HG03039 (cell line): ENCODE measurements around the gene BMPR2.
"Not testable (repeated sequence)": the region's sequence is repeated elsewhere in the genome, so short reads cannot be mapped to it uniquely, and the experiment has no call there.

Source experiments
- ATAC-seq: cut with Tn5 transposase; IDR thresholded peaks from one replicate; pipeline ENCODE4 v1.9.1; 2021; ENCODE audit warnings: mild to moderate bottlenecking, moderate library complexity; ENCODE audit not compliant: unreplicated experiment

BMPR2 gene

DNA sequence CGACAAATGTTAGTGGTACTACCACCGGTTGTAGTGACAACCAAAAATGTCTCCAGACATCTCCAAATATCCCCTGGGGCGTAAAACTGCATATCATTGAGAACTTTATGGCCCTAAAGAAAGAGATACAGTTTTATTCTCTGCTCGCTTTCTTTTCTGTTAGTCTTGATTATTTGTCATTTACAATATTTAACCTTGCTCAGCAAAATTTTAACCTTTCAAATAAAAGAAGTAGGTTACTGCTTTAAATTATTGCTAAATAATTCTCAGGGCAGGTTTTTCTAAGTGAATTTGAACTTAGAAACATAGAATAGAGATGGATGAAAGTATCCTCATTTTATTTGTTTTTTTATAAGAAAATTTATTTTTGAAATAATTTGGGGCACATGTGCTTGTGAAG lies 67.9 kb downstream of the BMPR2 start:
- no peak for ATAC-seq

DNA sequence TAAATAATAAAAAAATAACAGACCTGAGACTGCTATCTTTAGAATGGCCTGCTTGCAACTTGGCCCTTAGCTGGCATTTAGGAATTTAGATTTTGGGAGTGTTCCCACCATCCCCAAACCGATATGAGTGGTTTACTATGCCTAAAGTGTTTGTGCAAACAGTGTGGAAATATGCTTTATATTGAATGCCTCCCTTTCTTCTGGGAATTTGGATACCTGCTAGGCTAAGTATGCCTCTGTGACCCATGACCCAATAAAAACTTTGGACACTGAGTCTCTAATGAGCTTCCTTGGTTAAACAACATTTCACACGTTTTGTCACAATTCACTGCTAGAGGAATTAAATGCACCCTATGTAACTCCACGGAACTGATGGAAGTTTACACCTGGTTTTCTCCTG lies 73.2 kb downstream of the BMPR2 start:
- no peak for ATAC-seq

DNA sequence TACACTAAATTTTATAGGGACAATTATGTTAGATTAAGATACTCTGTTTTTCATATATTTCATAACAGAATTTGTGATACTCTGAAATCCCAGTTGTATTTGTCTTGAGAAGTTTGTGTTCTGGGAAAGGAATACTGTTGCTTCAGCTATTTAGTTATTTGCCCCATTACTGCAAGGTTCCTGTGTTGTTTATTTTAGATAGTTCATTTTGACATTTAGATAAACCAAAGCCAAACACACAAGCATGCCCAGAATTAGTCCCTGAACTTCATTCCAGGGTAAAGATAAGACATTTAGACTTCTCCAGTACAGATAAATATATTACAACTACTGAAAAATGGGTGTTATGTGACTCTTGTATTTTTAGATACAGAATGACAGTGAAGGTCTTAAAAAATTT lies 74.7 kb downstream of the BMPR2 start:
- no peak for ATAC-seq

DNA sequence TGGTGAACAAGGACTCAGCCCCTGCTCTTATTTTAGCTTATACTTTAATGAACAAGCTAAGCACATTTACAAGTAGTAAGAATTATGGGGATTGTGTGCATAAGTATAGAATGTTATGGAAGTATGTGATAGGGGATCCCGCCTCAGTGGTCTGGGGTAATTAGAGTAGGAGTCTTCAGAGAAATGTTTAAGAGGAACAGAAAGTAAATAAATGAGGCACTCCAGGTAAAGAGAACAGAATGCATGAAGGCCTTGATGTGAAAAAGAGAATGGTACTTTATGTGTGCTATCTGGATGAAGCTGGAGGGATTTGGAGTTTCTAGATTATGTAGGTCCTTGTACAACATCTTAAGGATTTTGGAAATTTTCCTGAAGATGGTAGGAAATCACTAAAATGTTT lies 76.6 kb downstream of the BMPR2 start:
- no peak for ATAC-seq

DNA sequence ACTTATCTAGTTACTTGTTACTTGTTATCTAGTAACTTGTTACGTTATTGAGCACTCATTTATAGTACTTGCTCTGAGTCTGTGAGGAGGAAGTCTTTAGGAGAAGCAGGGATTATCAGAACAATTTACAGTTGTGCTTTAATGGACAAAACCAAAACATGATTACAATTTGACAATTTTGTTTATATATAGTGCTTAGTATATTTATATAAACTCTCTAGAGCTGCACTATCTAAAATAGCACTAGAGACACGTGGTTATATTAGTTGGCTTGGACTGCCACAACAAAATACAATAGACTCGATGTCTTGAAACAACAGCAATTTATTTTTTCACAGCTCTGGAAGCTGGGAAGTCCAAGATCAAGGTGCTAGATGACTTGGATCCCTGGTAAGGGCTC lies 78.4 kb downstream of the BMPR2 start:
- no peak for ATAC-seq

DNA sequence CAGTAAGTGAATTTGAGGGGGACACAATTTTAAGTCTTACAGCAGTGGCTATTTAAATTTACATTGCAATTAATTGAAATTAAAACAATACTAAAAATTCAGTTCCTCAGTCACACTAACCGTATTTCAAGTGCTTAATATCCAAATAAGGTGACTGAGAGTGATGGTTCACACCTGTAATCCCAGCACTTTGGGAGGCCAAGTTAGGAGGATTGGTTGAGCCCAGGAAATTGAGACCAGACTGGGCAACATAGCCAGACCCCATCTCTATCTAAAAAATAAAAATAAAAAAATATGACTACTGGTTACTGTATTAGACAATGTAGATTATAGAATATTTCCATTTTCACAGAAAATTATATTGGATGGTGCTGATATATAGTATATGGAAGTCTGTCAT lies 79.0 kb downstream of the BMPR2 start:
- ATAC-seq = no peak

DNA sequence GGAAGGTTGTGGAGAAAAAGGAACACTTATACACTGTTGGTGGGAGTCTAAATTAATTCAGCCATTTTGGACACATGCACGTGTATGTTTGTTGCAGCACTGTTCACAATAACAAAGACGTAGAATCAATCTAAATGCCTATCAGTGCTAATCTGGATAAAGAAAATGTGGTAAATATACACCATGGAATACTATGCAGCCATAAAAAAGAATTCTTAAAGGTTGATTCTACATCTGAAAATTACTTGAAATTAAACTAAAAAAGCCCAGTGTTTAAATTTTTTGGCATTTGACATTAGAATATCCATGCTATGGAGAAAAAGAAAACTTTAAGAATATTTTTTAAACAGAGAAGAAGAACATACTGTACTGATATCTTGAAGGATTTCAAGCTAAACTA lies 84.0 kb downstream of the BMPR2 start:
- ATAC-seq = no peak

DNA sequence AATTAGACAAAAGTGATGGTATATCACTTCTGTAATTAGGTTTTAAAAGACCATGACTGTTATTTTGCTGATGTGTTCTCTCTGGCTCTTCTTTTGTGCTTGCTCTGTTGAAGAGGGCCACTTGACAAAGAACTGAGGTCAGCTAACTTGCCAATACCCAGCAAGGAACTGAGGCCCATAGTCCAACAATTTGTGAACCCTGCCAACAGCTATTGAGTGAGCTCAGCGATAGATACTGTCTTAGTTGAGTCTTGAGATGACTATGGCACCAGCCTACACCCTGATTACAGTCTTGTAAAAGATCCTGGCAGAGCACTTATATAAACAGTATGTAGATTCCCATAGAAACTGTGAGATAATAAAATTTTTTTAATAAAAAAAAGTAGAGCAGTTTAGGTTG lies 103.0 kb downstream of the BMPR2 start:
- no peak for ATAC-seq

DNA sequence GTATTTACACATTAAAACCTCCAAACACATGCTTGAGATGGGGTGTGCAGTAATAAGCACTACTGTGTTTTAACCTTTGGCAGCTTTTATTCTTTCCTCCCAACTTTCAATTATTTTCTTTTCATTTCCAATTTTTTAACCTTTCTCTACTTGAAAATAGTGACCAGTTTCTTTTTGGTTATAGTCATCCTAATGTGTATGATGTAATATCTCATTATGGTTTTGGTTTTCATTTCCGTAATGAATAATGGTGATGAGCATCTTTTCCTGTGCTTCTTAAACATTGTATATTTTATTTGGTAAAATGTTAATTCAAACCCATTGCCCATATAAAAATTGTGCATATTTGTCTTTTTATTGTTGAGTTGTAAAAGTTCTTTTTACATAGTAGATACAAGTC lies 103.5 kb downstream of the BMPR2 start:
- ATAC-seq = no peak

DNA sequence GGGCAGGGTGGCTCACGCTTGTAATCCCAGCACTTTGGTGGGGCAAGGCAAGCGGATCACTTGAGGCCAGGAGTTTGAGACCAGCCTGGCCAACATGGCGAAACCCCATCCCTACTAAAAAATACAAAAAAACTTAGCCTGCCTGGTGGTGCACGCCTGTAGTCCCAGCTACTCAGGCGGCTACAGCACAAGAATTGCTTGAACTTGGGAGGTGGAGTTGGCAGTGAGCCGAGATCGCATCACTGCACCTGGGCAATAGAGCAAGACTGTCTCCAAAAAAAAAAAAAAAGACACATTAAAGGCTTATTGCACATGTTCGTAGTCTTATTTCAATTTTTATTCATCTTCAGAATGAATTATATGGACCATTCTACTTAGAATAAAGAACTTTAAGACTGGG lies 110.2 kb downstream of the BMPR2 start:
- ATAC-seq = no peak

DNA sequence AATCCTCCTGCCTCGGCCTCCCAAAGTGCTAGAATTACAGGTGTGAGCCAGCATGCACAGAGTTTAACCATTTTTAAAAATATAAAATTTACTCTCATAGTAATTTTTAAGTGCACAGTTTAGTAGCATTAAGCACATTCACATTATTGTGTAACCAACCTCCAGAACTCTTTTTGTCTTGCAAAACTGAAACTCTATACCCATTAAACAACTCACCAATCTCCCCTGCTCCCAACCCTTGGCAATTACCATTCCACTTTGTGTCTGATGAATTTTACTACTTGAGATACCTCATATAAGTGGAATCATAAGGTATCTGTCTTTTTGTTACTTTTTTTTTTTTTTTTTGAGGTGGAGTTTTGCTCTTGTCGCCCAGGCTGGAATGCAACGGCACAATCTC lies 112.5 kb downstream of the BMPR2 start:
- no peak for ATAC-seq

DNA sequence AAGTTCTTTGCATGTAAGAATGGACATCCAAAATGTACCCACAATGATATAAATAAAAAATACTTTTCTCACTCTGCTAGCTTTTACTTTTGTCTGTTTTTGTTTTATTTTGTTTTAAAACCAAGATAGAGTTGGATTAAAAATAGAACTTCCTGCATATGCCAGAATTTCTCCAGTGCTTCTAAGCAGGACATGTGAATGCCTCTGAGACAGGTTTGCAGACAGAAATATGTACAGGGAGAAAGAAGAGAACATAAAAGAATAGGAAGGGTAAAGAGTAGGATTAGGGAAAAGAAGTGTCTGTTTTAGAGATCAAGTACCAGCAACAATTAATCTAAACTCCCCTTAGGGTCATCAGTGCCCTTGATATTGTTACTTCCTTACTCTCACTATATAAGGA lies 114.4 kb downstream of the BMPR2 start:
- no peak for ATAC-seq

DNA sequence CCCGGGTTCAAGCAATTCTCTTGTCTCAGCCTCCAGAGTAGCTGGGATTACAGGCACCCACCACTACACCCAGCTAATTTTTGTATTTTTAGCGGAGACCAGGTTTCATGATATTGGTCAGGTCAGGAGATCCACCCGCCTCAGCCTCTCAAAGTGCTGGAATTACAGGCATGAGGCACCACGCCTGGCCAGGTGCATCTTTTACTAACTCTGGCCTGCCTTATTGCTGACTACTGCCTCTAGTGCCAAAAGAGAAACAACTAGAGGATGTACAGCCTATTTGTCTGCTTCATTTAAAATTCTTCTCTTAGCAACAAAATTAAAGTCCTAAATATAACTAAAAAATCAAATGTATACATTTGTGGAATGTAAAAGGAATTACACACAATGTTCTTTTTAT lies 115.4 kb downstream of the BMPR2 start:
- ATAC-seq = no peak

DNA sequence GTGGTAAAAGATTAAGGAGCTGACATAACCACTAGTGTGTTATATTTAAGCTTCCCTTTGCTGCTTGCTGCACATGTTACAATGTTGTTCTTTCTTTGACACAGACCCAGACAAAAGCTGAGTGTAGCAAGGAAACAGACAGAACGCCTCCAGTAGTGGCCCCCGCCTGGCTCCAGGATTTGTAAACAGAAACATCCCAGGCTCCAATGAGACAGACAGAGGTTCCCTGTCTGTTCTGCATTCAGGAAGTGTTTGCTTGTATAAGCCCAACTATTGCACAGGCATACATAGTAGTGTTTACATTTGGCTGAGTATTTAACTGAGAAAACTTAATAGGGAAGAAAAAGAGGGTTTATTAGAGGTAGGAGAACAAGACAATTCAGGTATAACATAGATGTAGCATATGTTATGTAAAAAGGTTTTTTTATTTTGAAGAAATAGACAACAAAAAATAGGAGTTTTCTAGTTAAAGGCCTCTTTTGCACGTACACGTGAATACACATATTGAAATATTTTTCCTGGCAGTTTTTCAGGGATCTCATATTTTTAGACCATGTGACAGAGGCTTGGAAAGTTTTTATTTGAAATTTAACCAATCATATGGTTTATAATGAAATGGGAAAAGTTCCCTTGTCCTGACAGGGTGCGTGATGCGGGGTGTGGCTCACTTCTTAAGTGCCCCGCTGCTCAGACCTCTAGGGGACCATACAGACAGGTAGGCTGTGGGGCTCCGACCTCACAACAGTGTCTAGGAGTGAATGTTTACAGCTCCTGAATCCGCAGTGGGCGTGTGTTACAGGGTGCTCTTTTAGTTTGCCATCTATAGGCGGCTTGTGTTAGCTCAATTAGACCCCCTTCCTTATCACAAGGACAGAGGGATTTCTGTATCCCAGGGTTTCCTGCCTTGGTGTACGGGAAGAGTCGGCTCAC lies 118.4 kb downstream of the BMPR2 start:
- ATAC-seq = no peak

DNA sequence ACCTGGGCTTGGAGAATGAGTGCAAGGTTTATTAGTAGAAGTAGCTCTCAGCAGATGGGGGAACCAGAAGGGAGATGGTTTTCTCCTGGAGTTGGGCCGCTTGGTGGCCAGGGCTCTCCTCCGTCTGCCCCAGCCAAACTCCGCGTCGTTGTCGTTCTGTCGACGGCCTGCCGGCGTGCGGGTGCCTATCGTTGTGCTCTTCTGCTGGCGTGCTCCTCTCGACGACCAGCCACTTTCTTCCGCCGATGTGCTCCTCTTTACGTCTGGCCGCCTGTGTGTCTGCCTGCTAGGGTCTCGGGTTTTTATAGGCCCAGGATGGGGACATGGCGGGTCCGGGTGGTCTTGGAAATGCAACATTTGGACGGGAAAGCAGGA lies 119.1 kb downstream of the BMPR2 start:
- no peak for ATAC-seq

DNA sequence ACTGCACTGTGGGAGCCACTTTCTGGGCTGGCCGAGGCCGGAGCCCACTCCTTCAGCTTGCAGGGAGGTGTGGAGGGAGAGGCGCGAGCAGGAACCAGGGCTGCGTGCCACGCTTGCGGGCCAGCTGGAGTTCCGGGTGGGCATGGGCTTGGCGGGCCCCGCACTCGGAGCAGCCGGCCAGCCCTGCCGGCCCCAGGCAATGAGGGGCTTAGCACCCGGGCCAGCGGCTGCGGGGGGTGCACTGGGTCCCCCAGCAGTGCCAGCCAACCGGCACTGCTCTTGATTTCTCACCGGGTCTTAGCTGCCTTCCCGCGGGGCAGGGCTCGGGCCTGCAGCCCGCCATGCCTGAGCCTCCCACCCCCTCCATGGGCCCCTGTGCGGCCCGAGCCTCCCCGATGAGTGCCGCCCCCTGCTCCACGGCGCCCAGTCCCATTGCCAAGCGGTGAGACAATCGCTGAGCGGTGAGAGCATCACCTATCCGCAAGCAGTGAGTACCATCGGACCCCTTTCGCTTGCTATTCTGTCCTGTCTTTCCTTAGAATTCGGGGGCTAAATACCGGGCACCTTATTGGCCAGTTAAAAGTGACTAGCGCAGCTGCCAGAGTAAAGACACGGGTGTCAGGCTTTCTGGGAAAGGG lies 120.8 kb downstream of the BMPR2 start:
- ATAC-seq = not testable (repeated sequence)

DNA sequence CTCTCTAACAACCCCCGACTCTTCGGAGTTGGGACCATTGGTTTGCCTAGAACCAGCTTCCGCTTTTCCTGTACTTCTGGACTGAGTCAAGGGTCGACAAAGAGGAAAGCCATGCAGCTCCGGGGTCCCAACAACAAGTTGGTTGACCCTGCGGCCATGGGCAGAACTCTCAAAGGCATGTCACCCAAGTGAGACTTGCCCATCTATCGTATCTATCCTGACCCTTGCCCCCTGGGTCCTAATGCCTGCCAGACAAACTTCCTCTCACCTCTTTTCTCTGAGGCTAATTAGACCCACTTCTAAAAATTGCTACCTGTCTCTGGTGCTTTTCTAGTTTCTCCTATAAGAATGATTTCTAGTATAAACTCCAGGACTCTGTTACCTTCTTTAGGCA lies 121.3 kb downstream of the BMPR2 start:
- not testable (repeated sequence) for ATAC-seq

DNA sequence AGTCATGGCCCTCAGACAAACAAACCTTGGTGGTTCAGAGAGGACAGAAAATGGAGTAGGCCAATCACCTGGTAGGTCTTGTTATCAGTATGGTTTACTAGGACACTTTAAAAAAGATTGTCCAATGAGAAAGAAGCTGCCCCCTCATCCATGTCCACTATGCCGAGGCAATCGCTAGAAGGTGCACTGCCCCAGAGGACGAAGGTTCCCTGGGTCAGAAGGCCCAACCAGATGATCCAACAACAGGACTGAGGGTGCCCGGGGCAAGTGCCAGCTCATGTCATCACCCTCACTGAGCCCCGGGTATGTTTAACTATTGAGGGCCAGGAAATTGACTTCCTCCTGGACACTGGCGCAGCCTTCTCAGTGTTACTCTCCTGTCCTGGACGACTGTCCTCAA lies 123.7 kb downstream of the BMPR2 start:
- not testable (repeated sequence) for ATAC-seq

DNA sequence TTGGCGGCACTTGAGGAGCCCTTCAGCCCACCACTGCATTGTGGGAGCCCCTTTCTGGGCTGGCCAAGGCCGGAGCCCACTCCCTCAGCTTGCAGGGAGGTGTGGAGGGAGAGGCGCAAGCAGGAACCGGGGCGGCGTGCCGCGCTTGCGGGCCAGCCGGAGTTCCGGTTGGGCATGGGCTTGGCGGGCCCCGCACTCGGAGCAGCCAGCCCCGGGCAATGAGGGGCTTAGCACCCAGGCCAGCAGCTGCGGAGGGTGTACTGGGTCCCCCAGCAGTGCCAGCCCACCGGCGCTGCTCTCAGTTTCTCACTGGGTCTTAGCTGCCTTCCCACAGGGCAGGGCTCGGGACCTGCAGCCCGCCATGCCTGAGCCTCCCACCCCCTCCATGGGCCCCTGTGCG lies 127.1 kb downstream of the BMPR2 start:
- ATAC-seq = not testable (repeated sequence)

DNA sequence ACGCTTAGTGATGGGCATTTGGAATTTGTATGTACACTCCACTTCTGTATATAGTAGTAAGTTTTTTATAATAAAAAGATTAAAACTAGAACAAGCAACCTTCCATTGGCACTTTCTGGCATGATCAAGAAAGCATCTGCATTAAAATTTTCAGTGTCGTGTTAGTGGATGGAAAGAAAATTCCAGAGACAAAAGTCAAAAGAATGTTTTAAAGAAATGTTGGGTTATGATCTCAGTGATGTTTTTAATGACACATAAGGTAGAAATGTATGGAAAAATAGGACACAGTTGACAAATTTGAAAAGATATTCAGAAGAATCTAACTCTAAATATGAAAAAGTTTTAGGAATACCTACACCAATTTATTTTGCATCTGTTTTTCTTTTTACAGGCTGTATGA lies 132.6 kb downstream of the BMPR2 start:
- no peak for ATAC-seq

DNA sequence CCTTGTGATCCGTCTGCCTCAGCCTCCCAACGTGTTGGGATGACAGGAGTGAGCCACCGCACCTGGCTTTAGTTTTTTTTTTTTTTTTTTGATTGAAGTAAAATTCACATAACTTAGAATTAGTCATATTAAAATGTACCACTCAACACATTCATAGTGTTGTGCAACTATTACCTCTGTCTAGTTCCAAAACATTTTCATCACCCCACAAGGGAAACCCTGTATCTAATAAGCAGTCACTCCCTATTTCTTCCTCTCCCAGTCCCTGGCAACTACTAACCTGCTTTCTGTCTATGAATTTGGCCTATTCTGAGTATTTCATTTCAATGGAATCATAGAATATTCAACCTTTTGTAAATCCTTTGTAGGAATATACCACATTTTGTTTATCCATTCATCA lies 134.8 kb downstream of the BMPR2 start:
- ATAC-seq = no peak

DNA sequence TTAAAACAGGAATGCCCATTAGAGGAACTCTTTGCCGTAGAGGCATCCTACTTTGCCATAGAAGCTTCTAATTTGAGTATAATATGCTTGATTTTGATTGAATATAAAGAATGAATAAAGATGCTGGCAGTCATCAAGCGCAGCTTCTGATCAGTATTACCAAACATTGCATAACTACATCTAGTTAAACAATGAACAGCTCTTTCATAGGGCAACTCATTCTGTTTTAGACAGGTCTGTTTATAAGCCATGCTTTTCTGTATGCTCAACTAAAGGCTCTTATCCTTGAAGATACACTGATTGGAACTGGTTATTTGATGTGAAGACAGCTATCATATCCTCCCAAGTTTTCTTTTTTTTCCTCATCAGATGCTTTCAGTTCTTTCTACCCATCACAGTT lies 136.0 kb downstream of the BMPR2 start:
- no peak for ATAC-seq

DNA sequence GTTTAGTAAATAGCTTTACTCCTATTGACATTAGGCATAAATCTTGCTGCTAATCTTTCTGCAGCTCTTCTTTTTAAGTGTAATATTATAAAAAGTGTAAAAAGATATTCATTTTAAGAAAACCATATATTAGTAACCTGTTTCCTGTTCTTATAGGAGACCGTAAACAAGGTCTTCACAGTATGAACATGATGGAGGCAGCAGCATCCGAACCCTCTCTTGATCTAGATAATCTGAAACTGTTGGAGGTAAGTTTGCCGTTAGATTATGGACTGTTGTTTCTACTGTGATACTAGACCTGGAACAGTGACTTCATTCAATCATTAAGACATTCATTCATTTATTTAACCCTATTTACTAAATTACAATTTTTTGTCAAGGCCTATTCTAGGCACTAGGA lies 138.6 kb downstream of the BMPR2 start:
- no peak for ATAC-seq
